Activated naive CD8-positive, alpha-beta T cell treated with anti-CD3 and anti-CD28 coated beads, Interleukin-2, amount 50 U/mL, for 24 hours (primary cell): ENCODE measurements around the gene CYB561D2.
"Not testable (repeated sequence)": the region's sequence is repeated elsewhere in the genome, so short reads cannot be mapped to it uniquely, and the experiment has no call there.

Experiments used
- ATAC-seq: fragments of 150-1000 bp; cut with Tn5 transposase; one replicate; pipeline ENCODE4 v1.10.0; 2021
- DNase-seq: peaks from one replicate; pipeline ENCODE4 v3.0.0; 2021
- H3K27ac Mint-ChIP-seq: one replicate; pipeline ENCODE4 v1.8.0; 2021; ENCODE audit warnings: mild to moderate bottlenecking, mixed read lengths
- H3K27me3 Mint-ChIP-seq: one replicate; pipeline ENCODE4 v1.8.0; 2021; ENCODE audit warnings: mixed read lengths
- H3K36me3 Mint-ChIP-seq: one replicate; pipeline ENCODE4 v1.8.0; 2021; ENCODE audit warnings: low read depth, mixed read lengths
- H3K4me1 Mint-ChIP-seq: one replicate; pipeline ENCODE4 v1.8.0; 2021; ENCODE audit warnings: mixed read lengths
- H3K4me3 Mint-ChIP-seq: one replicate; pipeline ENCODE4 v1.8.0; 2021; ENCODE audit warnings: mild to moderate bottlenecking, moderate library complexity, mixed read lengths
- H3K9me3 Mint-ChIP-seq: one replicate; pipeline ENCODE4 v1.8.0; 2021; ENCODE audit warnings: mixed read lengths

The CYB561D2 gene, protein sequence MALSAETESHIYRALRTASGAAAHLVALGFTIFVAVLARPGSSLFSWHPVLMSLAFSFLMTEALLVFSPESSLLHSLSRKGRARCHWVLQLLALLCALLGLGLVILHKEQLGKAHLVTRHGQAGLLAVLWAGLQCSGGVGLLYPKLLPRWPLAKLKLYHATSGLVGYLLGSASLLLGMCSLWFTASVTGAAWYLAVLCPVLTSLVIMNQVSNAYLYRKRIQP

GRCh38 chr3:50350527-50351322, at the start of gene CYB561D2, which contains the start of gene NPRL2:
Gene CYB561D2 (plus strand): TSS chr3:50350862. CDS start chr3:50351434, 572 bp downstream.
Gene NPRL2 (minus strand): TSS chr3:50350775. CDS start chr3:50350652, 123 bp downstream.
- H3K27me3 Mint-ChIP-seq = no peaks in the 10 kb centered on the region
- H3K4me3 Mint-ChIP-seq = peak within 1 kb of the TSS; percentile 92
- DNase-seq (peak; percentile 99), ATAC-seq (peak; percentile 91)
- peaks cover 19% of the 10 kb centered on the region for H3K36me3 Mint-ChIP-seq
- H3K4me1 Mint-ChIP-seq = peaks cover 56% of the 10 kb centered on the region
- peak within 1 kb of the TSS; percentile 98 for H3K27ac Mint-ChIP-seq
- no peaks in the 10 kb centered on the region for H3K9me3 Mint-ChIP-seq

DNA sequence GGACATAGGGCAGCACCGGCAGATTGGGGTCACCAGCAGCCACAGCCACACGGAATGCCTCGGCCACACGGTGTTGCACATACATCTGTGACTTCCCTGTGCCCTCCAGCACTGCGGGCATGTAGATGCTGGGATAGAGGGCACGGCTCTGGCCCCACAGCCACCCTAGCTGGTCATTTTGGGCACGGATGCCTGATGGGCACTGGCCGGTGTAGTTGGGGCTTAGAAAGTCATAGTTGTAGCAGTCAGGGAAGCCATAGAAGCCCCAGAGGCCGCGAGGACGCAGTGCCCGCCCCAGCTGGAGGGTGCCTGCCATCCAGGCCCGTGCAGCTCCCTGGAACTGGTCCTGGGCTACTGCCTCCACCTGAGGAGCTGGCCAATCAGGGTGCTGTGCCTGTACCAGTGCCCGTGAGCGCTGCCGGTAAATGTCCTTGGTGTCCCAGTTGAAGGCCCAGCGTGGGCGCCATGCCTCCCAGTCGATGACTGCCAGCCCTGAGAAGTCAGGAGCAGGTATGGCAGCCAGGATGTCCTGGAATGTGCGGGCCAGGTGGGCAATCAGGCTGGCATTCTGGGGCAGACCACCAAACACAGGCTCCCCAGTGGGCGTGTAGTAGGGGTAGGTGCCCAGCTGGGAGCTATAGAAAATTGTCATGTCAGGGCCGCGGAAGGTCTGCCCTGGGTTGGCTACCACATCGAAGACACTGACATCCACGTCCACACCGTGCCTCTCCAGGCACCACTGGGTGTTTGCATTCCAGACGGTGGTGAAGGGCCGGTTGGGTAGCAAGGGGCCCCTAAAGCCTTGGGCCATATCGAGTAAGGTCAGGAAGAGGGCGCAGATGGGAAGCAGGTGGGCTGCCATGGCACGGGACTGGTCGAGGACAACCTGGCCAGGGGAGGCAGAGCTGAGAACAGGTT, 48.3 kb upstream of the CYB561D2 start:
- no peaks in the 10 kb centered on the region for H3K27me3 Mint-ChIP-seq
- no peaks in the 10 kb centered on the region for H3K36me3 Mint-ChIP-seq
- no peak overlapping the region for H3K4me3 Mint-ChIP-seq
- peaks cover 29% of the 10 kb centered on the region for H3K4me1 Mint-ChIP-seq
- DNase-seq (no peak), ATAC-seq (no peak)
- no peaks in the 10 kb centered on the region for H3K9me3 Mint-ChIP-seq
- no peak overlapping the region for H3K27ac Mint-ChIP-seq

- ATAC-seq = no peak
- Mint-ChIP-seq H3K36me3 (no peaks in the 10 kb centered on the region), H3K4me3 (no peak within 1 kb of the TSS), H3K9me3 (no peaks in the 10 kb centered on the region), H3K27me3 (no peaks in the 10 kb centered on the region), H3K4me1 (peaks cover 24% of the 10 kb centered on the region), H3K27ac (no peak within 1 kb of the TSS)
- peak; percentile 3 for DNase-seq
Measured at GRCh38 chr3:50303013-50303815, 47.4 kb upstream of the CYB561D2 start, which contains the start of gene HYAL1. Gene HYAL1 (minus strand): TSS chr3:50303574. CDS start chr3:50302956, 618 bp downstream.

DNA sequence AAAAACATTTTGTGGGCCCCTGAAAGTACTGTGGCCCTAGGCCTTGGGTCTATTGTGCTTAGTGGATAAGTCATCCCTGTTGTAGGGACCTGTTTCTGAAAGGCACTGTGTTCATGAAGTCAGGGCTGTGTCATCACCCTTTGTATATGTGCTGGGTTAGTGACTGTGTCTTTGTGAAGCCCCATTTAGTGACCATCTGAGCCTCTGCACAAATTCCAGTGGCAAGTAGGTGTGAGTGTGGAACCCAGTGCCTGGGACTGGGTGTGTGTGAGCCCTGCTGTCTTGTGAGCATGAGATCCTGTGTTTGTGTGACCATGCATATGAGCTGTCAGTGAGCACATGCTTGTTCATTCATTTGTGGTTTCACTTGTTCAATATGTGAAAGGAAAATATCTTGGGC, 46.1 kb upstream of the CYB561D2 start:
- Mint-ChIP-seq H3K4me3 (no peak overlapping the region), H3K4me1 (peaks cover 19% of the 10 kb centered on the region), H3K27ac (no peak overlapping the region), H3K36me3 (peaks cover 5% of the 10 kb centered on the region), H3K9me3 (no peaks in the 10 kb centered on the region), H3K27me3 (no peaks in the 10 kb centered on the region)
- ATAC-seq = peak; percentile 48
- peak; percentile 2 for DNase-seq

- ATAC-seq, H3K9me3 Mint-ChIP-seq: not testable (repeated sequence)
Measured at GRCh38 chr3:50312041-50312440, 38.6 kb upstream of the CYB561D2 start.

DNA sequence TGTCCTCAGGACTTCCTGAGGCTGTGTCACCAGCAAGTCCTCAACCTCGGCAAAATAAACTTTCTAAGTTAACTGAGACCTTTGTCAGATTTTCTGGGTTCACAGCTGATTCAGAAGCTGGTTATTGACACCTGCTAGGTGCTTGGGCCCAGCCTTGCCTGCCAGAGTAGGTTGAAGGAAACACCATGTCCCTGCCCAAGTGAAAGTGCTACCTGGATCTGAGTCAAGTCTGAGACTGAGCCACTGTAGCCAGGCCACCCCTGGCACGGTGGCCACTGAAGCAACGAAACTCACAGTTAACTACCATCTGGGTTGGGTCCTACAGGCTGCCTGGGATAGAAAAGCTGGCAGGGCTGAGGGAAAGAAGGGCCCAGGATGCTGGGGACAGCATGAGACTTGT, 36.3 kb upstream of the CYB561D2 start:
- peaks cover 10% of the 10 kb centered on the region for H3K36me3 Mint-ChIP-seq
- H3K4me3 Mint-ChIP-seq = no peak overlapping the region
- no peaks in the 10 kb centered on the region for H3K9me3 Mint-ChIP-seq
- H3K27ac Mint-ChIP-seq = no peak overlapping the region
- no peaks in the 10 kb centered on the region for H3K27me3 Mint-ChIP-seq
- ATAC-seq (no peak), DNase-seq (no peak)
- H3K4me1 Mint-ChIP-seq = peaks cover 23% of the 10 kb centered on the region

More at GRCh38 chr3:50312041-50312440, 38.6 kb upstream of the CYB561D2 start:
- Mint-ChIP-seq H3K36me3 (peaks cover 11% of the 10 kb centered on the region), H3K4me1 (peaks cover 11% of the 10 kb centered on the region)
- H3K27me3 Mint-ChIP-seq, DNase-seq, H3K4me3 Mint-ChIP-seq, H3K27ac Mint-ChIP-seq: not testable (repeated sequence)

GRCh38 chr3:50314816-50315215, 35.8 kb upstream of the CYB561D2 start:
- Mint-ChIP-seq H3K36me3 (peaks cover 6% of the 10 kb centered on the region), H3K9me3 (no peaks in the 10 kb centered on the region), H3K27ac (no peak overlapping the region), H3K4me1 (peaks cover 26% of the 10 kb centered on the region), H3K27me3 (no peaks in the 10 kb centered on the region), H3K4me3 (no peak overlapping the region)
- ATAC-seq = no peak
- DNase-seq = no peak

GRCh38 chr3:50316657-50317242, 33.9 kb upstream of the CYB561D2 start:
- no peaks in the 10 kb centered on the region for H3K9me3 Mint-ChIP-seq
- H3K27ac Mint-ChIP-seq = peak overlapping the region; percentile 47
- DNase-seq = peak; percentile 52
- H3K27me3 Mint-ChIP-seq = no peaks in the 10 kb centered on the region
- H3K36me3 Mint-ChIP-seq = peaks cover 5% of the 10 kb centered on the region
- H3K4me1 Mint-ChIP-seq = peaks cover 34% of the 10 kb centered on the region
- H3K4me3 Mint-ChIP-seq = no peak overlapping the region
- peak; percentile 47 for ATAC-seq

DNA sequence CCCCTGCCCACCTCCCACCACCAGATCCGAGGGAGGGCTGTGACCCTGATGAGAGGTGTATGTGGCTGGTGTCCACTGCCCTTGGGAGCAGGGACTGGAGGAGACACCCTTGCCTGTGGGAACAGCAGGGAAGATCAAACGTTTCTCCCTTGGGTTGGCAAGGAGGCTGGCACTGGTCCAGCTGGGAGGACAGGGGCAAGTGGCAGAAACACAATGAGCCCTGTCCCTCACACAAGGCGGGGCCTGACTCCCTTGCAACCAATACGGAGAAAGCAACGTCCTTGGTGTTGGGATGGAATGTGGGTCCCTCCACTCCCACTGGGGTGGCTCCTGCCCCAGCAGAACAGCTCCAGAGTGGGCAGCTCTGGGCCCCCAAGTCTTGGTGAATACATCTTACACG, 33.4 kb upstream of the CYB561D2 start:
- ATAC-seq (no peak), DNase-seq (no peak)
- no peaks in the 10 kb centered on the region for H3K27me3 Mint-ChIP-seq
- H3K36me3 Mint-ChIP-seq = peaks cover 5% of the 10 kb centered on the region
- H3K9me3 Mint-ChIP-seq = no peaks in the 10 kb centered on the region
- H3K4me1 Mint-ChIP-seq = peaks cover 34% of the 10 kb centered on the region
- H3K4me3 Mint-ChIP-seq = no peak overlapping the region
- H3K27ac Mint-ChIP-seq = no peak overlapping the region

DNA sequence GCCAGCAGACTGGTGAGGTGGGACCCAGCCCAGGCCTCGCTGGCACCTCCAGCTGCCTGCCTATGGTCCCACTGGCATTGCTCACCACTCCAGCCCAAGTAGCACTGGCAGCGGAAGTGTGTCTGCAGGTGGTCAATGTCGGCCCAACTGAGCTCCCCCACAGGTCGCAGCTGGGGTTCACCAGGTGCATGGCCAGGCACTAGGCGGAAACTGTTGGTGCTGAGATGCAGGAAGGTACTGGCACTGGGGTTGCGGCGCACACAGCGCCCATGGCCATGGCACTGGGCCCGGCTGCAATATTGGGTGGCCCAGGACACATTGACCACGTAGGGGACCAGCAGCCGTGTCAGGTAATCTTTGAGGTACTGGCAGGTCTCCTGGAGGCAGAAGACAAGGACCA, 32.5 kb upstream of the CYB561D2 start:
- no peak for ATAC-seq
- H3K4me3 Mint-ChIP-seq = no peak overlapping the region
- no peak for DNase-seq
- no peaks in the 10 kb centered on the region for H3K9me3 Mint-ChIP-seq
- H3K36me3 Mint-ChIP-seq = peaks cover 5% of the 10 kb centered on the region
- peaks cover 34% of the 10 kb centered on the region for H3K4me1 Mint-ChIP-seq
- H3K27me3 Mint-ChIP-seq = no peaks in the 10 kb centered on the region
- H3K27ac Mint-ChIP-seq = no peak overlapping the region

GRCh38 chr3:50318615-50319014, 32.0 kb upstream of the CYB561D2 start:
- Mint-ChIP-seq H3K4me1 (peaks cover 34% of the 10 kb centered on the region), H3K4me3 (no peak overlapping the region), H3K36me3 (peaks cover 5% of the 10 kb centered on the region), H3K27me3 (no peaks in the 10 kb centered on the region), H3K27ac (no peak overlapping the region), H3K9me3 (no peaks in the 10 kb centered on the region)
- DNase-seq (no peak), ATAC-seq (no peak)

GRCh38 chr3:50319181-50319893, 31.3 kb upstream of the CYB561D2 start:
- no peaks in the 10 kb centered on the region for H3K9me3 Mint-ChIP-seq
- H3K27ac Mint-ChIP-seq = no peak overlapping the region
- H3K4me3 Mint-ChIP-seq = no peak overlapping the region
- no peaks in the 10 kb centered on the region for H3K27me3 Mint-ChIP-seq
- no peak for ATAC-seq
- peaks cover 34% of the 10 kb centered on the region for H3K4me1 Mint-ChIP-seq
- peaks cover 5% of the 10 kb centered on the region for H3K36me3 Mint-ChIP-seq
- no peak for DNase-seq
